ENCODE data around the gene TBX21.

Gene TBX21

GRCh38 chr17:47714773-47715396 lies 18.2 kb upstream of the TBX21 start:
- no peak for DNase-seq

- no peak for DNase-seq
Observed at GRCh38 chr17:47715669-47716325, 17.2 kb upstream of the TBX21 start.

GRCh38 chr17:47716375-47716774 lies 16.7 kb upstream of the TBX21 start:
- DNase-seq, result no peak

- DNase-seq, result no peak
Observed at GRCh38 chr17:47717261-47717697, 15.8 kb upstream of the TBX21 start.

- DNase-seq, result no peak
Observed at GRCh38 chr17:47717979-47718621, 14.9 kb upstream of the TBX21 start.

GRCh38 chr17:47718634-47719405 lies 14.2 kb upstream of the TBX21 start:
- no peak for DNase-seq

- peak; percentile 88 for DNase-seq
Observed at GRCh38 chr17:47719411-47720152, 13.5 kb upstream of the TBX21 start.

- DNase-seq, result no peak
Observed at GRCh38 chr17:47720196-47720595, 12.8 kb upstream of the TBX21 start.

- peak; percentile 83 for DNase-seq
Observed at GRCh38 chr17:47720754-47721533, 12.1 kb upstream of the TBX21 start.

- DNase-seq, result no peak
Observed at GRCh38 chr17:47721725-47722124, 11.3 kb upstream of the TBX21 start.

GRCh38 chr17:47724705-47725104 lies 8.3 kb upstream of the TBX21 start:
- DNase-seq, result no peak

GRCh38 chr17:47725446-47726111 lies 7.5 kb upstream of the TBX21 start:
- DNase-seq, result no peak

- DNase-seq, result no peak
Observed at GRCh38 chr17:47726796-47727703, 6.0 kb upstream of the TBX21 start.

GRCh38 chr17:47727704-47728036 lies 5.4 kb upstream of the TBX21 start:
- DNase-seq, result no peak

- DNase-seq, result no peak
Observed at GRCh38 chr17:47728214-47728877, 4.7 kb upstream of the TBX21 start.

- no peak for DNase-seq
Observed at GRCh38 chr17:47729476-47729875, 3.6 kb upstream of the TBX21 start.

GRCh38 chr17:47730681-47731080 lies 2.4 kb upstream of the TBX21 start:
- no peak for DNase-seq

- no peak for DNase-seq
Observed at GRCh38 chr17:47731396-47731795, 1.6 kb upstream of the TBX21 start.

- DNase-seq, result no peak
Observed at GRCh38 chr17:47732399-47733046, 513 bp upstream of the TBX21 start.
